C4-2B (cell line): Measurements from ENCODE around the gene CATSPERD.

Experiments used
- CTCF ChIP-seq: fragments of 450-650 bp; conservative IDR thresholded peaks from 2 replicates; pipeline ENCODE4 v1.5.1; 2017; ENCODE audit warnings: mild to moderate bottlenecking
- ZFX ChIP-seq: fragments of 450-650 bp; IDR thresholded peaks from 2 replicates; pipeline ENCODE4 v1.6.1; 2017

GRCh38 chr19:5678071-5678718 lies 42.2 kb upstream of the CATSPERD start:
- TF ChIP-seq CTCF = no peak
- no peak for TF ChIP-seq ZFX
